Measurements from ENCODE around the gene SYT12. TPM values are rescaled to one million over a fixed set of nuclear protein-coding genes. Genes with fewer than 3 reads are reported as not detected.

The SYT12 gene
- total and polyA plus RNA-seq, 2 donors (not counting 3 experiments of a cell fraction or from before 2014, with no cell fraction given), result not detected

DNA sequence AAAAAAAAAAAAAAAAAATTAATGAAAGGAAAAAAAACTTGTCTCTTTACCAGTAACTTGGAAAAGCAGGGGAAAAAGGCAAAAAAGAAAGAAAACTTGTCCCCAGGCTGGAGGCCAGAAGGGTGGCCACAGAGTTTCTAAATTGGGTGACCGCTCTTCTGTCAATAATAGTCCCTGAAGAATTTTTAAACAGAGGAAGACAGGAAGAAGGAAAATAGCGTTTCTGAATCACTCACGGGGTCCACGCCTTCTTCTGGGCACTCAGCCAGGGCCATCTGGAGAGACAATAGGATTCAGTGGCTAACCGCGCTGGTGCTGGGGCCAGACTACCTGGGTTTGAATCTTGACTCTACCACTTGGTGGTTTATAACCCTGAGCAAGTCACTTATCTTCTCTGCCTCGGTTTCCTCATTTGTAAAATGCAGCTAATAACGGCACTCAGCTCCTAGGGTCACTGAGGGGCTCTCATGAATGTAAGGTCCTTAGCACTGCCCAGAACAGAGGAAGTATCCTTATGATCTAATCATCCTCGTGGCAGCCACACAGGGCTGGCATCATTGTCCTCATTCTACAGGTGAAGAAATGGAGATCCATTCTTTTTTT lies 40.9 kb upstream of the SYT12 start:
- no peak overlapping the region for H3K27ac ChIP-seq (ENCODE audit: insufficient read depth, low read depth, low read length)
- FAIRE-seq (peak; percentile 98), DNase-seq (ENCODE audit: low read depth, low spot score) (peak; percentile 93)
- no peaks in the 10 kb centered on the region for H3K27me3 ChIP-seq (ENCODE audit: control insufficient read depth in 2 of 2, insufficient read depth in 2 of 2, low read length in 2 of 2)
- peaks cover 6% of the 10 kb centered on the region for H3K4me1 ChIP-seq (ENCODE audit: control insufficient read depth, extremely low read depth, insufficient read depth, low read length)
- no peak overlapping the region for H2AFZ ChIP-seq (ENCODE audit: low read depth, low read length)
- dilution Hi-C loops (cut with MboI; ENCODE audit: extremely low pct_ligation_motif_present, low sequenced_read_pairs) (no loop called here), intact Hi-C loops (cut with micrococcal nuclease) (loop anchor here (5.0 kb wide), 1 partner anchor 40 kb away; the partner anchor contains the start of gene SYT12)
- H3K9ac ChIP-seq (replicated peaks; ENCODE audit: extremely low read depth, insufficient read depth, low read length), result no peak overlapping the region
- ChIA-PET CTCF (no interaction called here), POLR2A (interaction anchor here (0.7 kb wide), 1 partner anchor 163 kb away, joined by 3 read pairs; no protein-coding TSS in a partner anchor)
- BruUV-seq (replicated peaks), result no TSS peak
- H3K4me2 ChIP-seq (ENCODE audit: insufficient read depth, low read length), result peak overlapping the region; percentile 3
- H3K36me3 ChIP-seq (ENCODE audit: control insufficient read depth in 2 of 2, extremely low read depth in 1 of 2, insufficient read depth in 2 of 2, low read length in 2 of 2), result no peaks in the 10 kb centered on the region
- TF ChIP-seq, protein P1, sequence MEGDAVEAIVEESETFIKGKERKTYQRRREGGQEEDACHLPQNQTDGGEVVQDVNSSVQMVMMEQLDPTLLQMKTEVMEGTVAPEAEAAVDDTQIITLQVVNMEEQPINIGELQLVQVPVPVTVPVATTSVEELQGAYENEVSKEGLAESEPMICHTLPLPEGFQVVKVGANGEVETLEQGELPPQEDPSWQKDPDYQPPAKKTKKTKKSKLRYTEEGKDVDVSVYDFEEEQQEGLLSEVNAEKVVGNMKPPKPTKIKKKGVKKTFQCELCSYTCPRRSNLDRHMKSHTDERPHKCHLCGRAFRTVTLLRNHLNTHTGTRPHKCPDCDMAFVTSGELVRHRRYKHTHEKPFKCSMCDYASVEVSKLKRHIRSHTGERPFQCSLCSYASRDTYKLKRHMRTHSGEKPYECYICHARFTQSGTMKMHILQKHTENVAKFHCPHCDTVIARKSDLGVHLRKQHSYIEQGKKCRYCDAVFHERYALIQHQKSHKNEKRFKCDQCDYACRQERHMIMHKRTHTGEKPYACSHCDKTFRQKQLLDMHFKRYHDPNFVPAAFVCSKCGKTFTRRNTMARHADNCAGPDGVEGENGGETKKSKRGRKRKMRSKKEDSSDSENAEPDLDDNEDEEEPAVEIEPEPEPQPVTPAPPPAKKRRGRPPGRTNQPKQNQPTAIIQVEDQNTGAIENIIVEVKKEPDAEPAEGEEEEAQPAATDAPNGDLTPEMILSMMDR (IDR thresholded peaks at IDR 0.05; ENCODE audit: extremely low read depth in 1 of 2, insufficient read depth in 1 of 2, low read depth in 1 of 2, low read length in 2 of 2), result no peak
- TF ChIP-seq MYC (IDR thresholded peaks at IDR 0.05; ENCODE audit: low read depth, low read length) (no peak), GATA2 (IDR thresholded peaks at IDR 0.05; ENCODE audit: insufficient read depth, insufficient read length, low read depth, low read length) (no peak), POLR2A (IDR thresholded peaks at IDR 0.05; ENCODE audit: low read depth, low read length) (peak; percentile 19), POLR2AphosphoS5 (IDR thresholded peaks at IDR 0.05; ENCODE audit: insufficient read depth, low read depth, low read length) (peak; percentile 70), JUN (IDR thresholded peaks at IDR 0.05; ENCODE audit: borderline replicate concordance, insufficient read depth, insufficient read length, low read depth) (peak; percentile 51), EZH2 (IDR thresholded peaks at IDR 0.05; ENCODE audit: borderline replicate concordance, low read depth, low read length, severe bottlenecking) (no peak), FOS (IDR thresholded peaks at IDR 0.05; ENCODE audit: borderline replicate concordance, insufficient read depth, low read length) (peak; percentile 69), MAX (IDR thresholded peaks at IDR 0.05; ENCODE audit: insufficient read depth, insufficient read length) (no peak)
- no peak overlapping the region for H3K4me3 ChIP-seq (replicated peaks in 1 of 3; ENCODE audit: insufficient read depth in 1 of 3, low read depth in 1 of 3, low read length in 3 of 3)
- no peaks in the 10 kb centered on the region for H3K9me1 ChIP-seq (replicated peaks; ENCODE audit: control insufficient read depth, extremely low read depth, insufficient read depth, low read length)
- no peaks in the 10 kb centered on the region for H4K20me1 ChIP-seq (replicated peaks; ENCODE audit: control insufficient read depth, extremely low read depth, insufficient read depth, low read length)
- no peaks in the 10 kb centered on the region for H3K79me2 ChIP-seq (ENCODE audit: control insufficient read depth, insufficient read depth, low read length)
- H3K9me3 ChIP-seq (replicated peaks; ENCODE audit: control insufficient read depth, insufficient read depth, low read length), result no peaks in the 10 kb centered on the region
